OCI-LY7 (cell line): ENCODE data around the gene FAM20A.

Experiments used
- EZH2phosphoT487 ChIP-seq: fragments of 200-600 bp; sonication (generic); IDR thresholded peaks from 2 replicates; pipeline ENCODE4 v1.6.1; 2018; ENCODE audit warnings: low read depth, borderline replicate concordance, mild to moderate bottlenecking, mixed run types, antibody characterized with exemption, low read length, moderate library complexity, mixed read lengths
- TF ChIP-seq, protein P1 (sequence below): fragments of 200-600 bp; sonication (generic); conservative IDR thresholded peaks from 2 replicates; pipeline ENCODE4 v1.5.1; 2014; ENCODE audit warnings: mild to moderate bottlenecking, antibody characterized with exemption, low read length, moderate library complexity, mixed read lengths

DNA sequence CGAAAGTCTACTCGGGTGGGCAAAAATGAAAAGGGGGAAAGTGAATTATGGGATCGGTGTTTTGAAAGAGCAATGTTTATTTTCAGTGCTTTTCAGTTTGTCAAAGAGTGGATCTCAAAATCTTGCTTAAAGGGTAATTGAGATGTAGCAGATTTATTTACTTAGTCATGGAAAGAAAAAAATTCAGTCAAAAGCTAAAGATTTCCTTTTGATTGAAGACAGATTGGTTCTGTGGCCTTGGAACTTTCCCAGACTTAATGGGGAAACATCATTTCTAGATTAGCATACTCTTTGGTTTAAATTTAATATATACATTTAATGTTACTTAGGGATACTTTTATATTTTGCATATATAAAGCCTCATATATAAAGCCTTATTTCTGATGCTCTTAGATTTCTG is 68.3 kb downstream of the FAM20A start:
- TF ChIP-seq, protein P1, sequence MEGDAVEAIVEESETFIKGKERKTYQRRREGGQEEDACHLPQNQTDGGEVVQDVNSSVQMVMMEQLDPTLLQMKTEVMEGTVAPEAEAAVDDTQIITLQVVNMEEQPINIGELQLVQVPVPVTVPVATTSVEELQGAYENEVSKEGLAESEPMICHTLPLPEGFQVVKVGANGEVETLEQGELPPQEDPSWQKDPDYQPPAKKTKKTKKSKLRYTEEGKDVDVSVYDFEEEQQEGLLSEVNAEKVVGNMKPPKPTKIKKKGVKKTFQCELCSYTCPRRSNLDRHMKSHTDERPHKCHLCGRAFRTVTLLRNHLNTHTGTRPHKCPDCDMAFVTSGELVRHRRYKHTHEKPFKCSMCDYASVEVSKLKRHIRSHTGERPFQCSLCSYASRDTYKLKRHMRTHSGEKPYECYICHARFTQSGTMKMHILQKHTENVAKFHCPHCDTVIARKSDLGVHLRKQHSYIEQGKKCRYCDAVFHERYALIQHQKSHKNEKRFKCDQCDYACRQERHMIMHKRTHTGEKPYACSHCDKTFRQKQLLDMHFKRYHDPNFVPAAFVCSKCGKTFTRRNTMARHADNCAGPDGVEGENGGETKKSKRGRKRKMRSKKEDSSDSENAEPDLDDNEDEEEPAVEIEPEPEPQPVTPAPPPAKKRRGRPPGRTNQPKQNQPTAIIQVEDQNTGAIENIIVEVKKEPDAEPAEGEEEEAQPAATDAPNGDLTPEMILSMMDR, result no peak
- no peak for TF ChIP-seq EZH2phosphoT487
